ENCODE measurements around the gene HORMAD2.

GRCh38 chr22:30074147-30074546, 6.1 kb upstream of the HORMAD2 start:
- TF ChIP-seq POLR2A (IDR thresholded peaks at IDR 0.05), result no peak
- TF ChIP-seq CTCF (IDR thresholded peaks at IDR 0.05), result no peak

Data from thyroid gland (tissue), 4 donors.